SU-DHL-6 (cell line): ENCODE results near the gene AGXT.
A peak's percentile ranks its signal among the peaks of the same experiment; 100 is the strongest.

Experiments
- H2AFZ ChIP-seq: fragments of 200-600 bp; sonication (generic); 2 replicates; pipeline ENCODE4 v1.6.1; 2014; ENCODE audit warnings: low read depth, mild to moderate bottlenecking, moderate library complexity, mixed read lengths, antibody characterized with exemption, low read length; ENCODE audit not compliant: severe bottlenecking
- H3F3A ChIP-seq: fragments of 200-600 bp; shearing (Covaris generic); 2 replicates; pipeline ENCODE4 v1.6.0; 2016; ENCODE audit warnings: antibody characterized with exemption, mild to moderate bottlenecking; ENCODE audit not compliant: insufficient read depth
- H3K27ac ChIP-seq: fragments of 200-600 bp; sonication (generic); 2 replicates; pipeline ENCODE4 v1.5.1; 2016; ENCODE audit warnings: low read depth, mild to moderate bottlenecking, low read length, moderate library complexity, mixed read lengths
- H3K27me3 ChIP-seq: fragments of 200-600 bp; sonication (generic), shearing (Covaris generic); 2 replicates; pipeline ENCODE4 v1.6.0; 2014; ENCODE audit warnings: mild to moderate bottlenecking, low read length
- H3K36me3 ChIP-seq: fragments of 200-600 bp; sonication (generic); 2 replicates; pipeline ENCODE4 v1.6.1; 2014; ENCODE audit warnings: mild to moderate bottlenecking, low read length, mixed read lengths
- H3K4me2 ChIP-seq: fragments of 300-600, 200-600 bp; shearing (Covaris generic), sonication (generic); 2 replicates; pipeline ENCODE4 v1.6.0; 2014; ENCODE audit warnings: low read length, low read depth, mild to moderate bottlenecking; ENCODE audit not compliant: poor library complexity, severe bottlenecking
- H3K4me3 ChIP-seq: fragments of 200-600 bp; sonication (generic); 2 replicates; pipeline ENCODE4 v1.5.1; 2014; ENCODE audit warnings: antibody characterized with exemption, low read length, mild to moderate bottlenecking, mixed read lengths; ENCODE audit not compliant: insufficient read depth, poor library complexity, severe bottlenecking
- H3K79me2 ChIP-seq: fragments of 200-600 bp; sonication (generic); 2 replicates; pipeline ENCODE4 v1.6.1; 2014; ENCODE audit warnings: mild to moderate bottlenecking, low read length, moderate library complexity; ENCODE audit not compliant: insufficient read depth
- H3K9ac ChIP-seq: fragments of 200-600 bp; sonication (generic); 2 replicates; pipeline ENCODE4 v1.7.0; 2014; ENCODE audit warnings: mild to moderate bottlenecking, low read length
- H3K9me2 ChIP-seq: fragments of 200-600 bp; sonication (generic); replicated peaks from 2 replicates; pipeline ENCODE4 v1.6.1; 2014; ENCODE audit warnings: low read length; ENCODE audit not compliant: insufficient read depth
- H3K9me3 ChIP-seq: fragments of 200-600 bp; sonication (generic); 2 replicates; pipeline ENCODE4 v1.6.1; 2014; ENCODE audit warnings: low read length, mixed read lengths; ENCODE audit not compliant: insufficient read depth
- H4K20me1 ChIP-seq: fragments of 200-600 bp; sonication (generic); 2 replicates; pipeline ENCODE4 v1.6.1; 2014; ENCODE audit warnings: low read depth, mild to moderate bottlenecking, antibody characterized with exemption, low read length, moderate library complexity, mixed read lengths
- EZH2phosphoT487 ChIP-seq: fragments of 200-600 bp; sonication (generic), shearing (Covaris generic); conservative IDR thresholded peaks from 2 replicates; pipeline ENCODE4 v1.6.1; 2018; ENCODE audit warnings: mild to moderate bottlenecking, antibody characterized with exemption, low read length, moderate library complexity, mixed read lengths
- TF ChIP-seq, protein P1 (sequence below): fragments of 200-600 bp; sonication (generic); IDR thresholded peaks from one replicate; pipeline ENCODE4 v1.5.1; 2017; ENCODE audit warnings: antibody characterized with exemption, mild to moderate bottlenecking, low read length, moderate library complexity; ENCODE audit not compliant: insufficient read depth, poor library complexity, severe bottlenecking

The AGXT gene

DNA sequence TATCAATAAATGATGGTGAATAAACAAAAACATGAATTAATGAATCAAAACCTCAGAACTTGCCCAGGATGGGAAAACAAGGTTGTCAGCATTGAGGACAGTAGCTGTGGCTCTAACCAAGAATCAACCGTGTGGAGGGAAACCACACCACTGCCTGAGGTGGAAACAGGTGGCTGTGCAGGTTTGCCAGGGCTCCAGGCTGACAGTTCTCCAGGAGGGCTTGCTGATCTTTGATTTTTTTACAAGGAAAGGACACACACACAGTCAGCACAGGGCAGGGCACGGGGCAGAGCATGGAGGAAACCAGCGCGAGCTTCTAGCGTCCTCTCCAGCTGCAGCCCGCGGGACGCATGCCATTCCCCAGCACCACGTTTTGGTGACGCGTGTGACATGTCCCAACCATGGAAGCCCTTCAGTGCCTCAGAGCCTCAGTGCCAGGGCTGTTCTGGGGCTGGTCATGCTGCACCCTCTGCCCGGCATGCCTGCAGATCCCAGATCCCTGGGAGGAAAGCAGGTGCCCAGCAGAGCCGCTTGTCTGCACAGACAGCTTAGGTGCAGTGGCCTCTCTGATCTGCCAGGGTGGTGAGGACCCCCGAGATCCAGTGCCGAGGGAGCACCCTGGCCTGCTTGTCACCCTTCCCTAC lies 15.8 kb upstream of the AGXT start:
- Histone ChIP-seq H3K9me2 (no peaks in the 10 kb centered on the region), H3K27me3 (no peaks in the 10 kb centered on the region), H3K9me3 (0 out of 2 replicates have a peak, but pooled peaks cover 6% of the 10 kb centered on the region), H2AFZ (no peak overlapping the region), H3F3A (no peaks in the 10 kb centered on the region), H3K9ac (no peak overlapping the region), H3K27ac (no peak overlapping the region), H3K36me3 (no peaks in the 10 kb centered on the region), H3K79me2 (no peaks in the 10 kb centered on the region), H4K20me1 (no peaks in the 10 kb centered on the region), H3K4me3 (no peak overlapping the region), H3K4me2 (no peak overlapping the region)
- no peak for TF ChIP-seq EZH2phosphoT487
- TF ChIP-seq, protein P1, sequence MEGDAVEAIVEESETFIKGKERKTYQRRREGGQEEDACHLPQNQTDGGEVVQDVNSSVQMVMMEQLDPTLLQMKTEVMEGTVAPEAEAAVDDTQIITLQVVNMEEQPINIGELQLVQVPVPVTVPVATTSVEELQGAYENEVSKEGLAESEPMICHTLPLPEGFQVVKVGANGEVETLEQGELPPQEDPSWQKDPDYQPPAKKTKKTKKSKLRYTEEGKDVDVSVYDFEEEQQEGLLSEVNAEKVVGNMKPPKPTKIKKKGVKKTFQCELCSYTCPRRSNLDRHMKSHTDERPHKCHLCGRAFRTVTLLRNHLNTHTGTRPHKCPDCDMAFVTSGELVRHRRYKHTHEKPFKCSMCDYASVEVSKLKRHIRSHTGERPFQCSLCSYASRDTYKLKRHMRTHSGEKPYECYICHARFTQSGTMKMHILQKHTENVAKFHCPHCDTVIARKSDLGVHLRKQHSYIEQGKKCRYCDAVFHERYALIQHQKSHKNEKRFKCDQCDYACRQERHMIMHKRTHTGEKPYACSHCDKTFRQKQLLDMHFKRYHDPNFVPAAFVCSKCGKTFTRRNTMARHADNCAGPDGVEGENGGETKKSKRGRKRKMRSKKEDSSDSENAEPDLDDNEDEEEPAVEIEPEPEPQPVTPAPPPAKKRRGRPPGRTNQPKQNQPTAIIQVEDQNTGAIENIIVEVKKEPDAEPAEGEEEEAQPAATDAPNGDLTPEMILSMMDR: no peak

DNA sequence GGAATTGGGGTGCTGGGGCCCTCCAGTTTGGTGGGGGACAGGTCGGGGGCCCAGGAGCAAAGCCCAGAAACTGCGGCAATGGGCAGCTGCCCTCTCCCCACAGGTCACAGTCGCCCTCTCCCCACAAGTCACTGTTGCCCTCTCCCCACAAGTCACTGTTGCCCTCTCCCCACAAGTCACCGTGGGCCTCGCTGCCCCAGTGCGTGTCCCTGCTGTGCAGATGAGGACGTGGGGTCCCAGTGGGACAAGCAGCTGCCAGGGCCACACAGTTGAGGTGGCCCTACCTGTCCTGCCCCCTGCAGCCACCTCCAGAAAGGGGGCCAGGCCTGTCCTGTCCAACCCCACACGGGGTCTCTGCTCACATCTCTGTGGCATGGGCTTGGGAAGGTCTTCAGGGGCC lies 13.0 kb upstream of the AGXT start:
- TF ChIP-seq, protein P1: no peak
- TF ChIP-seq EZH2phosphoT487: no peak
- H2AFZ ChIP-seq: no peak overlapping the region

DNA sequence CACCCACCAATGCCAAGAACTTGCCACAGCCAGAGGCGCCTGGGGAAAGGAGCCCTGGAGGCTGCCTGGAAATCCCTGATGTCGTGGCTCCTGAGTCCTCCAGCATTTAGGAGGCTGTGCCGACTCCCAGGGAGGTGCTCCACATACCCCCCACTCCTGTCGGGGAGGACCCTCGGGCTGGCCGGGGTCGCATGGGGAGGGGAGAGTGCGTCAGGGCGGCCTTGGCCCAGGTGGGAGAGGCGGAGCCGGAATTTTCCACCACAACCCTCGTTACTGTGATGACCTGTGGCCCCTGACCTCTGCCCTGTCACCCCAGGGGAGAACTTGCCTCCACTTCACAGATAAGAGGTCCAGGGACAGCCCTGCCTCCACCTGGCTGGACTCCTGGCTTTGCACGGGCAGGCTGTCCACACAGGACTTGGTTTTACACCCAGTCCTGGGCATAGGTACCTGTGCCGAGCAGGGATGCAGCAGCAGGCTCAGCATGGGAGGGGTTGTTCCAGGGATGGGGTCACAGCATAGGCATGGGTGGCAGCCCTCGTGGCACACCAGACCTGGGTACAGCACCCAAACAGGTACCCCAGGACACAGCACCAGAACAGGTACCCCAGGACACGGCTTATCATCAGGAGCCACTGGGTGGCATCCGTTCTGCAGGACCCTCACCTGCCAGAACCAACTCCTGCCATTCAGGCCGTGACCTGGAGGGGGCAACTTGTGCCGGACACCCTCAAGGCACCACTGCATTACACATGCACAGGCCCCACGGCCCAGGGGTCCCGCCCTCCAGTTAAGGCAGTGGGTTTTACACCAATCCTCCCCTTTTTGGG lies 12.3 kb upstream of the AGXT start:
- Histone ChIP-seq H3K27ac (no peak overlapping the region), H3K9me2 (no peaks in the 10 kb centered on the region), H2AFZ (no peak overlapping the region), H3K27me3 (no peaks in the 10 kb centered on the region), H3K4me2 (no peak overlapping the region), H3K9ac (no peak overlapping the region), H3K9me3 (0 out of 2 replicates have a peak, but pooled peaks cover 6% of the 10 kb centered on the region), H3K4me3 (no peak overlapping the region), H4K20me1 (no peaks in the 10 kb centered on the region), H3K79me2 (no peaks in the 10 kb centered on the region), H3F3A (no peaks in the 10 kb centered on the region), H3K36me3 (no peaks in the 10 kb centered on the region)
- TF ChIP-seq EZH2phosphoT487: no peak
- TF ChIP-seq, protein P1: peak; percentile 28

More for the DNA sequence above, 13.0 kb upstream of the AGXT start:
- Histone ChIP-seq H3K9me3 (0 out of 2 replicates have a peak, but pooled peaks cover 6% of the 10 kb centered on the region), H3K4me2 (no peak overlapping the region), H3K9ac (no peak overlapping the region), H3K36me3 (no peaks in the 10 kb centered on the region), H3F3A (no peaks in the 10 kb centered on the region), H3K9me2 (no peaks in the 10 kb centered on the region), H3K4me3 (no peak overlapping the region), H3K79me2 (no peaks in the 10 kb centered on the region), H4K20me1 (no peaks in the 10 kb centered on the region), H3K27me3 (no peaks in the 10 kb centered on the region), H3K27ac (no peak overlapping the region)
